IMR-90 (cell line): Measurements from ENCODE around the gene TTBK2.

Experiments
- CTCF ChIP-seq: conservative IDR thresholded peaks from 2 replicates; pipeline ENCODE4 v1.5.1; 2012; ENCODE audit warnings: mild to moderate bottlenecking, low read depth, low read length, improper control_type of control experiment
- RFX5 ChIP-seq: IDR thresholded peaks from 2 replicates; pipeline ENCODE4 v1.8.0; 2012; ENCODE audit warnings: low read depth, mild to moderate bottlenecking, low read length, moderate library complexity

- TF ChIP-seq CTCF (no peak), RFX5 (no peak)
These were observed 191.6 kb downstream of the TTBK2 start for GRCh38 chr15:42728972-42729371.
